H1 (cell line): Measurements from ENCODE around the gene HMCN2.

Experiments used
- CBX5 ChIP-seq: fragments of 300-800, 300-1000 bp; sonication (generic); IDR thresholded peaks from 2 replicates; pipeline ENCODE4 v1.7.1; 2016; ENCODE audit warnings: antibody characterized with exemption, low read length, low read depth
- CHD2 ChIP-seq: IDR thresholded peaks from 2 replicates; pipeline ENCODE4 v1.6.1; 2012; ENCODE audit warnings: low read length, improper control_type of control experiment
- EP300 ChIP-seq, 2 experiments: IDR thresholded peaks; 1 replicate in 1 of 2; 2 replicates in 1 of 2; pipeline ENCODE4 v1.6.1; 2011 to 2012; ENCODE audit warnings: low read depth in 2 of 2, low read length in 2 of 2, mild to moderate bottlenecking in 2 of 2, borderline replicate concordance in 1 of 2, inconsistent platforms in 1 of 2, moderate library complexity in 1 of 2
- EZH2 ChIP-seq: fragments of 200-600 bp; sonication (generic); IDR thresholded peaks from 2 replicates; pipeline ENCODE4 v1.7.1; 2012; ENCODE audit warnings: low read depth, mild to moderate bottlenecking, moderate library complexity, low read length, inconsistent platforms; ENCODE audit not compliant: severe bottlenecking
- JUND ChIP-seq: IDR thresholded peaks from 2 replicates; pipeline ENCODE4 v1.6.1; 2011; ENCODE audit warnings: mild to moderate bottlenecking, improper control_type of control experiment, low read length
- POLR2A ChIP-seq, 2 experiments: IDR thresholded peaks; 1 replicate in 1 of 2; 2 replicates in 1 of 2; pipeline ENCODE4 v1.6.1; 2011; ENCODE audit warnings: low read depth in 2 of 2, low read length in 2 of 2, mild to moderate bottlenecking in 2 of 2; ENCODE audit errors: control extremely low read depth in 1 of 2
- RBBP5 ChIP-seq: IDR thresholded peaks from 2 replicates; pipeline ENCODE4 v1.7.1; 2012; ENCODE audit warnings: low read depth, mild to moderate bottlenecking, inconsistent platforms, low read length, moderate library complexity, borderline replicate concordance
- RNF2 ChIP-seq: fragments of 200-900, 300-1000 bp; sonication (generic); IDR thresholded peaks from 2 replicates; pipeline ENCODE4 v1.7.1; 2016; ENCODE audit warnings: borderline replicate concordance, low read depth, mild to moderate bottlenecking, antibody characterized with exemption, low read length; ENCODE audit not compliant: poor library complexity, severe bottlenecking; ENCODE audit errors: missing control alignments
- SP1 ChIP-seq: IDR thresholded peaks from 2 replicates; pipeline ENCODE4 v1.6.1; 2011; ENCODE audit warnings: low read depth, low read length
- YY1 ChIP-seq: IDR thresholded peaks from 2 replicates; pipeline ENCODE4 v1.6.1; 2011; ENCODE audit warnings: low read depth, mild to moderate bottlenecking, low read length
- TF ChIP-seq, protein P1 (sequence below), 3 experiments: IDR thresholded peaks; 1 replicate in 2 of 3; 2 replicates in 1 of 3; pipeline versions ENCODE4 v1.5.1 to v1.6.1; 2011; ENCODE audit warnings: low read length in 3 of 3, mild to moderate bottlenecking in 3 of 3, inconsistent platforms in 2 of 3, low read depth in 1 of 3, moderate library complexity in 1 of 3; ENCODE audit not compliant: insufficient read depth in 1 of 3; ENCODE audit errors: control extremely low read depth in 1 of 3

DNA sequence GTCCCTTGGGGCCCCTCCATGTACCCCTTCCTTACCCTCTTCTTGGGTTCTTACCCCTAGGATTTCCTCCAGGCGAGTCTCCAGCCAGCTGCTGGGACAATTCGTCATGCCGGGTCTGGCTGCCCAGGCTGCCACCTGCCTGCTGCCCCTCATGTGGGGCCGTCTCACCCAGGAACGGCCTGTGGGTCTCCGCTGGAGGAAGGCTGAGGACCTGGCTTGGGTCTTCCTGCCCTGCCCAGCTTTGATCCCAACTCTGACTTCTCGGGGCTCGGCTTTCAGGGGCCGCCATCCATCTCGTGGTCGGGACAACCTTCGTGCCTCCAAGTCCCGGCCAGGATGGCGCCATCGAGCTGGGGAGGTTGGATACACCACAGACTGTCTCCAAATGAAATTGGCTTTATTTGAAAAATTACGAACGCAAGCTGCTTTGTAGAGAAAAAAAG lies 38.1 kb downstream of the HMCN2 start:
- no peak for TF ChIP-seq CHD2
- no peak for TF ChIP-seq EZH2
- no peak for TF ChIP-seq YY1
- TF ChIP-seq SP1: no peak
- TF ChIP-seq POLR2A (IDR thresholded peaks at IDR 0.05; ENCODE audit: control extremely low read depth in 1 of 2, low read depth in 2 of 2, low read length in 2 of 2): no peak
- TF ChIP-seq RBBP5: no peak
- no peak for TF ChIP-seq RNF2
- TF ChIP-seq EP300 (IDR thresholded peaks at IDR 0.05; ENCODE audit: borderline replicate concordance in 1 of 2, low read depth in 2 of 2, low read length in 2 of 2): no peak
- TF ChIP-seq, protein P1, sequence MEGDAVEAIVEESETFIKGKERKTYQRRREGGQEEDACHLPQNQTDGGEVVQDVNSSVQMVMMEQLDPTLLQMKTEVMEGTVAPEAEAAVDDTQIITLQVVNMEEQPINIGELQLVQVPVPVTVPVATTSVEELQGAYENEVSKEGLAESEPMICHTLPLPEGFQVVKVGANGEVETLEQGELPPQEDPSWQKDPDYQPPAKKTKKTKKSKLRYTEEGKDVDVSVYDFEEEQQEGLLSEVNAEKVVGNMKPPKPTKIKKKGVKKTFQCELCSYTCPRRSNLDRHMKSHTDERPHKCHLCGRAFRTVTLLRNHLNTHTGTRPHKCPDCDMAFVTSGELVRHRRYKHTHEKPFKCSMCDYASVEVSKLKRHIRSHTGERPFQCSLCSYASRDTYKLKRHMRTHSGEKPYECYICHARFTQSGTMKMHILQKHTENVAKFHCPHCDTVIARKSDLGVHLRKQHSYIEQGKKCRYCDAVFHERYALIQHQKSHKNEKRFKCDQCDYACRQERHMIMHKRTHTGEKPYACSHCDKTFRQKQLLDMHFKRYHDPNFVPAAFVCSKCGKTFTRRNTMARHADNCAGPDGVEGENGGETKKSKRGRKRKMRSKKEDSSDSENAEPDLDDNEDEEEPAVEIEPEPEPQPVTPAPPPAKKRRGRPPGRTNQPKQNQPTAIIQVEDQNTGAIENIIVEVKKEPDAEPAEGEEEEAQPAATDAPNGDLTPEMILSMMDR (IDR thresholded peaks at IDR 0.05; ENCODE audit: control extremely low read depth in 1 of 3, insufficient read depth in 1 of 3, low read depth in 1 of 3, low read length in 3 of 3): no peak
- no peak for TF ChIP-seq CBX5
- TF ChIP-seq JUND: no peak
